ENCODE results near the gene EHBP1. TPM values are rescaled to one million over a fixed set of nuclear protein-coding genes. Genes with fewer than 3 reads are reported as not detected.

Gene EHBP1
- total and polyA plus RNA-seq, 2 experiments from 2014 or later = 27.2 to 47.9 TPM

DNA sequence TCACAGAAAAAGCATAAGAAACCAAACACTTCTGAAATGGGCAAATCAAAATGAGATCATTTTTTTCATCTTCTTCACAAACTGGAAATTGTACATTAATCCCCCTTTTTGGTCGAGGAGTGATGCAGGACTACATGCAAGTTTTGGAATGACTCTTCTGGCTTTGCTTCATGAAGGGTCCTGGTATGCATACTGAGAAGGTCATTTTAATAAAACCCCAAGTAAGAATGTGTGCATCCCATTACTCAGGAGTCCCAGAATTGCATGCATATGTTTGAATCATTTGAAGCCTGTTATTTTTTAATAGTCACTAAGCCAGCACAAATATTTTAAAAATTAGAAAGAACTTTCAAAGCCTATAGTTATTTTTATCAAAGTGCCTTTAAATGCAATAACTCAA is 16.7 kb upstream of the EHBP1 start (continued):
- TF ChIP-seq REST (IDR thresholded peaks at IDR 0.05; ENCODE audit: unreplicated experiment) = no peak

- Histone ChIP-seq H3K27ac (ENCODE audit: low read depth) (no peak overlapping the region), H4K20me1 (replicated peaks; ENCODE audit: insufficient read depth) (no peaks in the 10 kb centered on the region), H3K4me2 (no peak overlapping the region), H3K79me2 (replicated peaks; ENCODE audit: insufficient read depth) (no peaks in the 10 kb centered on the region), H3K36me3 (ENCODE audit: insufficient read depth) (no peaks in the 10 kb centered on the region), H3K4me3 (no peak overlapping the region), H3K9me2 (ENCODE audit: insufficient read depth) (no peaks in the 10 kb centered on the region), H2AFZ (peak overlapping the region; percentile 43; the same call in 1 of the 2 replicates), H3K4me1 (ENCODE audit: insufficient read depth) (no peaks in the 10 kb centered on the region), H3K27me3 (ENCODE audit: insufficient read depth) (no peaks in the 10 kb centered on the region), H3F3A (replicated peaks; ENCODE audit: low read depth) (no peaks in the 10 kb centered on the region)
- Mint-ChIP-seq H3K4me3 (no peak overlapping the region), H3K36me3 (ENCODE audit: low read depth) (no peaks in the 10 kb centered on the region), H3K27me3 (ENCODE audit: insufficient read depth, low read depth, poor library complexity) (no peaks in the 10 kb centered on the region), H3K27ac (no peak overlapping the region), H3K4me1 (no peaks in the 10 kb centered on the region), H3K9me3 (no peaks in the 10 kb centered on the region)
- no peak for ATAC-seq
- TF ChIP-seq, protein P1, sequence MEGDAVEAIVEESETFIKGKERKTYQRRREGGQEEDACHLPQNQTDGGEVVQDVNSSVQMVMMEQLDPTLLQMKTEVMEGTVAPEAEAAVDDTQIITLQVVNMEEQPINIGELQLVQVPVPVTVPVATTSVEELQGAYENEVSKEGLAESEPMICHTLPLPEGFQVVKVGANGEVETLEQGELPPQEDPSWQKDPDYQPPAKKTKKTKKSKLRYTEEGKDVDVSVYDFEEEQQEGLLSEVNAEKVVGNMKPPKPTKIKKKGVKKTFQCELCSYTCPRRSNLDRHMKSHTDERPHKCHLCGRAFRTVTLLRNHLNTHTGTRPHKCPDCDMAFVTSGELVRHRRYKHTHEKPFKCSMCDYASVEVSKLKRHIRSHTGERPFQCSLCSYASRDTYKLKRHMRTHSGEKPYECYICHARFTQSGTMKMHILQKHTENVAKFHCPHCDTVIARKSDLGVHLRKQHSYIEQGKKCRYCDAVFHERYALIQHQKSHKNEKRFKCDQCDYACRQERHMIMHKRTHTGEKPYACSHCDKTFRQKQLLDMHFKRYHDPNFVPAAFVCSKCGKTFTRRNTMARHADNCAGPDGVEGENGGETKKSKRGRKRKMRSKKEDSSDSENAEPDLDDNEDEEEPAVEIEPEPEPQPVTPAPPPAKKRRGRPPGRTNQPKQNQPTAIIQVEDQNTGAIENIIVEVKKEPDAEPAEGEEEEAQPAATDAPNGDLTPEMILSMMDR (conservative IDR thresholded peaks at IDR 0.05; ENCODE audit: low read depth in 2 of 2) = no peak
- TF ChIP-seq POLR2AphosphoS5 (IDR thresholded peaks at IDR 0.05; ENCODE audit: low read depth) (no peak), ZNF114 (CRISPR knock-in tag; IDR thresholded peaks at IDR 0.05) (no peak), STAT1 (IDR thresholded peaks at IDR 0.05; ENCODE audit: unreplicated experiment) (no peak), JUNB (IDR thresholded peaks at IDR 0.05; ENCODE audit: unreplicated experiment) (no peak), EZH2phosphoT487 (IDR thresholded peaks at IDR 0.05; ENCODE audit: unreplicated experiment) (no peak), REST (IDR thresholded peaks at IDR 0.05; ENCODE audit: unreplicated experiment) (no peak), ZNF462 (CRISPR knock-in tag; IDR thresholded peaks at IDR 0.05) (no peak)
- DNase-seq (ENCODE audit: low spot score) = no peak
Measured at GRCh38 chr2:62691186-62691585, 14.3 kb upstream of the EHBP1 start.

All from GM23338 (cell line).